Endometrial microvascular endothelial cells (primary cell): ENCODE data around the gene ADGRB3. TPM values are rescaled to one million over a fixed set of nuclear protein-coding genes. Genes with fewer than 3 reads are reported as not detected.
"Not testable (repeated sequence)": the region's sequence is repeated elsewhere in the genome, so short reads cannot be mapped to it uniquely, and the experiment has no call there.

Experiments
- in situ Hi-C: cut with HindIII; loops from 2 replicates; pipeline ENCODE4 v1.10.0; 2017; ENCODE audit warnings: low sequenced_read_pairs, low pct_unique_long_range_greater_than_20kb; ENCODE audit errors: inconsistent ontology term
- total RNA-seq: library from RNA; depleted of rRNA; stranded (reverse); fragments of >200 nt; gene quantifications from one replicate; pipeline ENCODE4 v1.2.3, GENCODE V29; 2015; ENCODE audit errors: inconsistent ontology term

Gene ADGRB3
- total RNA-seq, 1 donor from 2014 or later: not detected

GRCh38 chr6:68728159-68728979 is 93.3 kb downstream of the ADGRB3 start:
- in situ Hi-C loops: no loop called here

DNA sequence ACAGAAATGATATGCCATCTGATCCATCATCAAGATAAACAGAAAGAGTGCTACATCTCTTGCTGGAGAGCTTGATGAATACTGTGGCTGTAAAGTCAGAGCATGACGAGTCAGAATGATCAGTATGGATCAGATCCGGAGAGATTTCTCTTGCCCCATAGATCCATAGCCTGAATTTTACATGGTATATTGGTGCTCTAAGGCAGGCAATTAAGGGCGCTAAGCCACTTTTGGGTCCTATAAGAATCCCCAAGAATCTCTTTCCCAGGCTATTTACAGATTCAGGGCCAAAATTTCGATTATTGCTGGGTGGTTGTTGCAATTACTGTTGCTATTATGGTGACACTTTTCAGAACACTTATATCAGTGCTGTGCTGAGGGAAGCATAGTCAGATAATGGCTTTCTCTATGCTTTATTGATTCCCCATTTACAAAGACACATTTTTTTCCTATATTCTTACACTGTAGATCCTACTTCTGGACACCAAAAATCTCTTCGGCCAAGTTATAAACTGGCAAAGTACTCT is 94.4 kb downstream of the ADGRB3 start:
- in situ Hi-C loops: no loop called here

GRCh38 chr6:68730291-68731054 is 95.4 kb downstream of the ADGRB3 start:
- in situ Hi-C loops: no loop called here

GRCh38 chr6:68732423-68732822 is 97.3 kb downstream of the ADGRB3 start:
- in situ Hi-C loops: no loop called here

GRCh38 chr6:68735866-68736265 is 100.8 kb downstream of the ADGRB3 start:
- in situ Hi-C loops: no loop called here

DNA sequence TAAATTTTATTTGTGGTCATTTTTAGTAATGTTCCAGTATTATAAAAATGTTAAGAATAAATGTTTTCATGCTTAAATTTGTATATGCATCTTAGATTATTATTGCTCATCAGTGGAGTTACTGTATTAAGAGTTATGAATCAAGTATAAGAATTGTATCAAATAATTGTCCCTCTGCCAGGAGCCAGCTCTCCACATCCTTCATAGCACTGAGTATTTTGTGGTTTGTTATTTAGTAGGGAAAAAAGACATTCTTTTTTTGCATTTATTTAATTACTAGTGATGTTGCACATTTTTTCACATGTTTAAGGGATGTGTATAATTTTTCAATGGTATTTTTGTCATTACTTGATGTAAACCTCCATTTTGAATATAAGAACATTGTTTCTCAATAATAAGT is 102.0 kb downstream of the ADGRB3 start:
- in situ Hi-C loops: no loop called here

DNA sequence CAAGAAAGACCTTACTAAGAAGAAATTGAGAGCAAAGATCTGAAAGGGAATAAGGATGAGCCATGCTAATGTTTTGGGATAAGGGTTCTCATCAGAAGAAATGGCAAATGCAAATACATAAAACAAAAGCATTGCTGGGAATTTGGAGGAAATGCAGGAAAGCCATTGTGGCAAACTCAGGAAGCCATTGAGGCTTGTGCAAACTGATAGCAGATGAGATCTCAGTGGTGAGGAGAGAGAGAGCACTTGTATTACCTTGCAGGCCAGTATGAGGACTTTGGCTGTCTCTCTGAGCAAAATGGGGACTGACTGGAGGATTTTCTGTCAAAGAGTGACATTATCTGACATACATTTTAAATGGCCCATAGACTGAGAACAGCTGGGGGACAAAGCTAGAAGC is 103.0 kb downstream of the ADGRB3 start:
- in situ Hi-C loops: no loop called here

DNA sequence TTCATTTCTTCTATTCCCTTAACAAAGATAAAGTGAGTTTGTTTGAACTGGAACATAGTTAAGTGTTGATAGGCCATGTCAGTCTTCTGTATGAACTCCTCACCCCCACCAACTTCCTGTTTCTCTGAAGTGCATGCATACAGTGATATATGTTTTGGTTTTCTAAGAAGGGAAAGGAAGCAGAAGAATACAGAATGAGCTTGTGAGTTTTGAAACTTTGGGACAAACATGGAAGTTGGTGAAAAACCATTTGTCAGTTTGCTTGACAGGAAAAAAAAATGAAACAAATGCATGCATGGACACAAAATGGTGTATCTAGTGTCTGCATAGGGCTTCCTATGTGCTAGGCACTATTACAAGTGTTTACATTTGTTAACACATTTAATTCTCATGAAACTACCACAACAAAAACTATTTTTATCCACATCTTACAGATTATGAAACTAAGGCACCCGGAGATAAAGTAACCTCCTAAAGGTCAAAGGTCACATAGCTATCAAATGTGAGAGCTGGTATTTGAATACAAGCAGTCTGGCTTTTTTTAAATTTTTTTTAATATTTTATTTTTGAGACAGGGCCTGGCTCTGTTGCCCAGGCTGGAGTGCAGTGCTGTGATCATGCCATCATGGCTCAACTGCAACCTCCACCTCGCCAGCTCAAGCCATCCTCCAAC is 105.9 kb downstream of the ADGRB3 start:
- in situ Hi-C loops: no loop called here

DNA sequence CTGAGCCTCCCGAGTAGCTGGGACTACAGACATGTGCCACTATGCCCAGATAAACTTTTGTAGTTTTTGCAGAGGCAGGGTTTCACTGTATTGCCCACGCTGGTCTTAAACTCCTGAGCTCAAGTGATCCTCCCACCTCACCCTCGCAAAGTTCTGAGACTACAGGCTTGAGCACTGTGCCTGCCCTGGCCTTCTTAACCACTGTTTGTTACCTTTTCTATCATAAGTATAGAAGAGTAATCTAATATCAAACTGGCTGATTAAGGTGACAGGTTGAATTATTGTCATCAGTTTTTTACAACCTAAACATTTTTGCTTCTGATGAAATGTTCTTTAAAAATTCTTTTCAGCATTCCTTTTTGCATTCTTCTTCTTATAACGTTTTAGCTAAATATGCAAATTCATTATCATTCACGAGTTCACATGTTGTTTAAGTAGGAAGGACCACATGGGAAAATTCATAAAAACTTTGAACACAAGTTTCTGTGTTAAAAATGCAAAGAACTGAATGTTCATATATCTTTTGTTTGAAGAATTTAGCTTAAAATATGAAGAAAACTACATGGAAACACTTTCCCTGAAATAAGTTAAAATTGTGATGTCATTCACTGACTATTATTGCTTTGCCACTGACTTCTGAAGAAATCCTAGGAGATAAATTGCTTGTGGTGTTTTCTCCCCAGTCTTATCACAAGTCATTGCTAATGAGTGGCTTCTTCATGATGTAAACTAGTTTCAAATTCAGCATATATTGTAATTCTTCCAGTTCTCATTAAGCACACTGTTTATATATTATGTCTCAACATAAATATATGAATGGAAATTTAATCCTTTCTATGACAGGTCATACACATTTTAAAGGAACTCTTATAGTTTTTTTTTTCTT is 106.7 kb downstream of the ADGRB3 start:
- in situ Hi-C loops: no loop called here

DNA sequence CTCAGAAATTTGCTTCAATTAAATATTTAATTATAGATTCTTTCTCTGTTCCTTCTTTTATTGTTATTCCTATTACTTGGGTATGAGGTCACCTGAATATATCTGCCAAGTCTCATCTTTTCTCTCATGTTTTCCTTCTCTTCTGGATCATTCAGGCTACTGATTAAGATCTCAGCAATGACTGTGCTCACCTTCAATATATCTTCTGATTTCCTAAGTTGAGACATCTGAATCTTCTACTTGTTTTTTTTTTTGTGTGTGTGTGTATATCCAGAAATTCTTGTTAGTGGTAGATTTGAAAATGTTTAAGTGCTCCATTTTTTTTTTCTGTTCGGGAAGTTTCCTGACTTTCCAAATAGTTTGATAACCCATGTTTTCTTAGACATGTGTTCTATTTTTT is 108.0 kb downstream of the ADGRB3 start:
- in situ Hi-C loops: no loop called here

- in situ Hi-C loops: not testable (repeated sequence)
These were observed 109.3 kb downstream of the ADGRB3 start for GRCh38 chr6:68744376-68744775.

DNA sequence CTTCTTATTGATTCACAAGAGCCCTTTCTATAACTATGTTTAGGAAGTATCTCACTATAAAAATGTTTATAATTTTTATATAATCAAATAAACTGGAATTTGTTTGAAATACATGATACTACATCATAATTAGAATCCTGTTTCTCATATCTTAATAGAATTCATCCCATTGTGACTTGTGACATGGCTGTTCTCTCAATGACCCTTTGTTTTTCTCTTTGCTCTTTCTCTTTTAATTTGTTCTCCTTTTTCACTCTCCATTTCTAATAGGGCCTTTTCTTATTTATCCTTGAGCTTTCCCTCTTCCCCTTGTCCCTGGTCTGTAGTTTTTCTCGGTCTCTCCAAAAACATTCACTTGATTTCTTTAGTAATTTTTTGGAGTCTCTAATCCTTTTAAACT is 111.3 kb downstream of the ADGRB3 start:
- in situ Hi-C loops: no loop called here

GRCh38 chr6:68747110-68747790 is 112.2 kb downstream of the ADGRB3 start:
- in situ Hi-C loops: no loop called here

DNA sequence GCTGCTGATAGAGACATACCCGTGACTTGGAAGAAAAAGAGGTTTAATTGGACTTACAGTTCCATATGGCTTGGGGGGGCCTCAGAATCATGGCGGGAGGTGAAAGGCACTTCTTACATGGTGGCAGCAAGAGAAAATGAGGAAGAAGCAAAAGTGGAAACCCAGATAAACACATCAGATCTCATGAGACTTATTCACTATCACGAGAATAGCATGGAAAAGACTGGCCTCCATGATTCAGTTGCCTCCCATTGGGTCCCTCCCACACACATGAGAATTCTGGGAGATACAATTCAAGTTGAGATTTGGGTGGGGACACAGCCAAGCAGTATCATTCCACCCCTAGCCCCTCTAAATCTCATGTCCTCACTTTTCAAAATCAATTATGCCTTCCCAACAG is 112.8 kb downstream of the ADGRB3 start:
- in situ Hi-C loops: not testable (repeated sequence)

- in situ Hi-C loops: no loop called here
These were observed 119.7 kb downstream of the ADGRB3 start for GRCh38 chr6:68754681-68755213.

GRCh38 chr6:68756454-68757375 is 121.6 kb downstream of the ADGRB3 start:
- in situ Hi-C loops: no loop called here

GRCh38 chr6:68757821-68758220 is 122.7 kb downstream of the ADGRB3 start:
- in situ Hi-C loops: no loop called here
